ES-I3 (cell line): ENCODE results near the gene IL36B.

ENCODE experiments used
- H3K36me3 ChIP-seq: 2 replicates; pipeline ENCODE4 v1.6.1; 2013; ENCODE audit warnings: mild to moderate bottlenecking, low read length, control low read depth, moderate library complexity; ENCODE audit not compliant: insufficient read depth
- H3K4me1 ChIP-seq: 2 replicates; pipeline ENCODE4 v1.6.1; 2013; ENCODE audit warnings: mild to moderate bottlenecking, control low read depth, low read length; ENCODE audit not compliant: insufficient read depth
- H3K9ac ChIP-seq: 2 replicates; pipeline ENCODE4 v1.6.1; 2013; ENCODE audit warnings: low read depth, mild to moderate bottlenecking, low read length, moderate library complexity
- H3K9me3 ChIP-seq: 2 replicates; pipeline ENCODE4 v1.6.1; 2013; ENCODE audit warnings: mild to moderate bottlenecking, low read length, moderate library complexity; ENCODE audit not compliant: control insufficient read depth, insufficient read depth

Gene IL36B

GRCh38 chr2:112996635-112997034, 56.0 kb downstream of the IL36B start:
- Histone ChIP-seq H3K9me3 (peaks cover 5% of the 10 kb centered on the region), H3K36me3 (no peaks in the 10 kb centered on the region), H3K4me1 (no peaks in the 10 kb centered on the region), H3K9ac (no peak overlapping the region)

- Histone ChIP-seq H3K9ac (no peak overlapping the region), H3K4me1 (no peaks in the 10 kb centered on the region), H3K36me3 (no peaks in the 10 kb centered on the region), H3K9me3 (peaks cover 5% of the 10 kb centered on the region)
Measured at GRCh38 chr2:112995346-112995920, 57.2 kb downstream of the IL36B start.

- no peak overlapping the region for H3K9ac ChIP-seq
- no peaks in the 10 kb centered on the region for H3K4me1 ChIP-seq
- H3K9me3 ChIP-seq = peaks cover 3% of the 10 kb centered on the region
- H3K36me3 ChIP-seq = no peaks in the 10 kb centered on the region
Measured at GRCh38 chr2:112994648-112995047, 58.0 kb downstream of the IL36B start.

- H3K9ac ChIP-seq = no peak overlapping the region
- no peaks in the 10 kb centered on the region for H3K36me3 ChIP-seq
- H3K4me1 ChIP-seq = no peaks in the 10 kb centered on the region
- no peaks in the 10 kb centered on the region for H3K9me3 ChIP-seq
Measured at GRCh38 chr2:112993831-112994230, 58.8 kb downstream of the IL36B start.

- Histone ChIP-seq H3K9ac (no peak overlapping the region), H3K36me3 (no peaks in the 10 kb centered on the region), H3K9me3 (no peaks in the 10 kb centered on the region), H3K4me1 (no peaks in the 10 kb centered on the region)
Measured at GRCh38 chr2:112989611-112990010, 63.1 kb downstream of the IL36B start.

GRCh38 chr2:112985090-112985489, 67.6 kb downstream of the IL36B start:
- H3K9me3 ChIP-seq = no peaks in the 10 kb centered on the region
- H3K36me3 ChIP-seq = no peaks in the 10 kb centered on the region
- no peaks in the 10 kb centered on the region for H3K4me1 ChIP-seq
- H3K9ac ChIP-seq = no peak overlapping the region

- Histone ChIP-seq H3K9ac (no peak overlapping the region), H3K4me1 (no peaks in the 10 kb centered on the region), H3K36me3 (no peaks in the 10 kb centered on the region), H3K9me3 (no peaks in the 10 kb centered on the region)
Measured at GRCh38 chr2:112980537-112980936, 72.1 kb downstream of the IL36B start.

GRCh38 chr2:112979731-112980130, 72.9 kb downstream of the IL36B start:
- no peaks in the 10 kb centered on the region for H3K36me3 ChIP-seq
- no peaks in the 10 kb centered on the region for H3K4me1 ChIP-seq
- no peak overlapping the region for H3K9ac ChIP-seq
- H3K9me3 ChIP-seq = no peaks in the 10 kb centered on the region

GRCh38 chr2:112977559-112978056, 75.1 kb downstream of the IL36B start, which contains the start of gene IL36G:
Gene IL36G, plus strand, starts transcription at chr2:112978006. Its CDS starts 633 bp downstream, at chr2:112978639.
- Histone ChIP-seq H3K9me3 (no peaks in the 10 kb centered on the region), H3K9ac (no peak within 1 kb of the TSS), H3K36me3 (no peaks in the 10 kb centered on the region), H3K4me1 (no peaks in the 10 kb centered on the region)
